SU-DHL-6 (cell line): Measurements from ENCODE around the gene EN2.

ENCODE experiments used
- H2AFZ ChIP-seq: fragments of 200-600 bp; sonication (generic); 2 replicates; pipeline ENCODE4 v1.6.1; 2014; ENCODE audit warnings: low read depth, mild to moderate bottlenecking, moderate library complexity, mixed read lengths, antibody characterized with exemption, low read length; ENCODE audit not compliant: severe bottlenecking
- H3F3A ChIP-seq: fragments of 200-600 bp; shearing (Covaris generic); 2 replicates; pipeline ENCODE4 v1.6.0; 2016; ENCODE audit warnings: antibody characterized with exemption, mild to moderate bottlenecking; ENCODE audit not compliant: insufficient read depth
- H3K27ac ChIP-seq: fragments of 200-600 bp; sonication (generic); 2 replicates; pipeline ENCODE4 v1.5.1; 2016; ENCODE audit warnings: low read depth, mild to moderate bottlenecking, low read length, moderate library complexity, mixed read lengths
- H3K27me3 ChIP-seq: fragments of 200-600 bp; sonication (generic), shearing (Covaris generic); 2 replicates; pipeline ENCODE4 v1.6.0; 2014; ENCODE audit warnings: mild to moderate bottlenecking, low read length
- H3K36me3 ChIP-seq: fragments of 200-600 bp; sonication (generic); 2 replicates; pipeline ENCODE4 v1.6.1; 2014; ENCODE audit warnings: mild to moderate bottlenecking, low read length, mixed read lengths
- H3K4me2 ChIP-seq: fragments of 300-600, 200-600 bp; shearing (Covaris generic), sonication (generic); 2 replicates; pipeline ENCODE4 v1.6.0; 2014; ENCODE audit warnings: low read length, low read depth, mild to moderate bottlenecking; ENCODE audit not compliant: poor library complexity, severe bottlenecking
- H3K4me3 ChIP-seq: fragments of 200-600 bp; sonication (generic); 2 replicates; pipeline ENCODE4 v1.5.1; 2014; ENCODE audit warnings: antibody characterized with exemption, low read length, mild to moderate bottlenecking, mixed read lengths; ENCODE audit not compliant: insufficient read depth, poor library complexity, severe bottlenecking
- H3K79me2 ChIP-seq: fragments of 200-600 bp; sonication (generic); 2 replicates; pipeline ENCODE4 v1.6.1; 2014; ENCODE audit warnings: mild to moderate bottlenecking, low read length, moderate library complexity; ENCODE audit not compliant: insufficient read depth
- H3K9ac ChIP-seq: fragments of 200-600 bp; sonication (generic); 2 replicates; pipeline ENCODE4 v1.7.0; 2014; ENCODE audit warnings: mild to moderate bottlenecking, low read length
- H3K9me2 ChIP-seq: fragments of 200-600 bp; sonication (generic); replicated peaks from 2 replicates; pipeline ENCODE4 v1.6.1; 2014; ENCODE audit warnings: low read length; ENCODE audit not compliant: insufficient read depth
- H3K9me3 ChIP-seq: fragments of 200-600 bp; sonication (generic); 2 replicates; pipeline ENCODE4 v1.6.1; 2014; ENCODE audit warnings: low read length, mixed read lengths; ENCODE audit not compliant: insufficient read depth
- H4K20me1 ChIP-seq: fragments of 200-600 bp; sonication (generic); 2 replicates; pipeline ENCODE4 v1.6.1; 2014; ENCODE audit warnings: low read depth, mild to moderate bottlenecking, antibody characterized with exemption, low read length, moderate library complexity, mixed read lengths
- EZH2phosphoT487 ChIP-seq: fragments of 200-600 bp; sonication (generic), shearing (Covaris generic); conservative IDR thresholded peaks from 2 replicates; pipeline ENCODE4 v1.6.1; 2018; ENCODE audit warnings: mild to moderate bottlenecking, antibody characterized with exemption, low read length, moderate library complexity, mixed read lengths
- TF ChIP-seq, protein P1 (sequence below): fragments of 200-600 bp; sonication (generic); IDR thresholded peaks from one replicate; pipeline ENCODE4 v1.5.1; 2017; ENCODE audit warnings: antibody characterized with exemption, mild to moderate bottlenecking, low read length, moderate library complexity; ENCODE audit not compliant: insufficient read depth, poor library complexity, severe bottlenecking

EN2 gene

DNA sequence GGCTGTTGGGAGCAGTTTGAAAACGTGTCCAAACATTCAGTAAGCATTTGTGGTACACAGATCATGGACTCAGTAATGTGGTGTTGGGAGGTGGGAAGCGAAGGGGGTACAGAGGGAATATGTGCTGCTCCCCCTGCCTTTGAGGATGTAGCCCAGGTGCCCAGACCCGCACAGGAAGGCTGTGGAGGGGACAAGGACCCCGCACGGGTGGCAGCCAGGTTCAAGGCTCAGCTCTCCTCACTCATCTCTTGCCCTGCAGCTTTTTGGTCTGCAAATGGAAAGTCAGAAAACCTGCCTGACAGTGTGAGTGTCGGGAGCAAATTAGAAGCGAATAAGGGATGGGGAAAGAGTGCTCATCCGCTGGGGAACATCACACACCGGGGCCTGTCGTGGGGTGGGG lies 27.3 kb upstream of the EN2 start:
- Histone ChIP-seq H3K9me3 (no peaks in the 10 kb centered on the region), H3K27ac (no peak overlapping the region), H3K9ac (no peak overlapping the region), H3K4me2 (no peak overlapping the region), H3F3A (no peaks in the 10 kb centered on the region), H2AFZ (no peak overlapping the region), H3K27me3 (no peaks in the 10 kb centered on the region), H3K9me2 (no peaks in the 10 kb centered on the region), H4K20me1 (no peaks in the 10 kb centered on the region), H3K36me3 (no peaks in the 10 kb centered on the region), H3K4me3 (no peak overlapping the region), H3K79me2 (no peaks in the 10 kb centered on the region)
- TF ChIP-seq EZH2phosphoT487 = no peak
- TF ChIP-seq, protein P1, sequence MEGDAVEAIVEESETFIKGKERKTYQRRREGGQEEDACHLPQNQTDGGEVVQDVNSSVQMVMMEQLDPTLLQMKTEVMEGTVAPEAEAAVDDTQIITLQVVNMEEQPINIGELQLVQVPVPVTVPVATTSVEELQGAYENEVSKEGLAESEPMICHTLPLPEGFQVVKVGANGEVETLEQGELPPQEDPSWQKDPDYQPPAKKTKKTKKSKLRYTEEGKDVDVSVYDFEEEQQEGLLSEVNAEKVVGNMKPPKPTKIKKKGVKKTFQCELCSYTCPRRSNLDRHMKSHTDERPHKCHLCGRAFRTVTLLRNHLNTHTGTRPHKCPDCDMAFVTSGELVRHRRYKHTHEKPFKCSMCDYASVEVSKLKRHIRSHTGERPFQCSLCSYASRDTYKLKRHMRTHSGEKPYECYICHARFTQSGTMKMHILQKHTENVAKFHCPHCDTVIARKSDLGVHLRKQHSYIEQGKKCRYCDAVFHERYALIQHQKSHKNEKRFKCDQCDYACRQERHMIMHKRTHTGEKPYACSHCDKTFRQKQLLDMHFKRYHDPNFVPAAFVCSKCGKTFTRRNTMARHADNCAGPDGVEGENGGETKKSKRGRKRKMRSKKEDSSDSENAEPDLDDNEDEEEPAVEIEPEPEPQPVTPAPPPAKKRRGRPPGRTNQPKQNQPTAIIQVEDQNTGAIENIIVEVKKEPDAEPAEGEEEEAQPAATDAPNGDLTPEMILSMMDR = no peak

DNA sequence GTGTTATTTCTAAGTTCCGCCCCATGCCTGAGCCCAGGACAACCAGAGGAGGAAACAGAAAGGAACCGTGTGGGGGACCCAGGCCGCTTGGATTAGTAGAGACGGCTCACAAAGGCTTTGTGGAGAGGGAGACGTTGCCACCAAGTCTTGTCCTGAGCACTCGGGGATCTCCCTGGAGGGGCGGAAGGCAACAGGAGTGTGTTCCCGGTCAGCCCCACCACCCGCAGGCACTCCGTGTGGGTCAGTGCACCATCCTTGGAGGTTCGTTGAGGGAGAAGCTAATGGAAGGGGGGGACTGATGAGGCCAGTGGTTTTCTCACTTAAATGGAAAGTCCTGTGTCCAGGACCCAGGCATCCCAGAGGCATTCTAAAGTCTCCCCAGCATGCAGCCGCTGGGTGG lies 26.7 kb upstream of the EN2 start:
- no peaks in the 10 kb centered on the region for H4K20me1 ChIP-seq
- no peaks in the 10 kb centered on the region for H3K27me3 ChIP-seq
- no peaks in the 10 kb centered on the region for H3K79me2 ChIP-seq
- no peak for TF ChIP-seq EZH2phosphoT487
- TF ChIP-seq, protein P1 = no peak
- no peaks in the 10 kb centered on the region for H3K9me2 ChIP-seq
- no peak overlapping the region for H3K4me2 ChIP-seq
- no peaks in the 10 kb centered on the region for H3K36me3 ChIP-seq
- H2AFZ ChIP-seq = no peak overlapping the region
- no peak overlapping the region for H3K27ac ChIP-seq
- no peak overlapping the region for H3K9ac ChIP-seq
- no peaks in the 10 kb centered on the region for H3K9me3 ChIP-seq
- no peak overlapping the region for H3K4me3 ChIP-seq
- H3F3A ChIP-seq = no peaks in the 10 kb centered on the region

DNA sequence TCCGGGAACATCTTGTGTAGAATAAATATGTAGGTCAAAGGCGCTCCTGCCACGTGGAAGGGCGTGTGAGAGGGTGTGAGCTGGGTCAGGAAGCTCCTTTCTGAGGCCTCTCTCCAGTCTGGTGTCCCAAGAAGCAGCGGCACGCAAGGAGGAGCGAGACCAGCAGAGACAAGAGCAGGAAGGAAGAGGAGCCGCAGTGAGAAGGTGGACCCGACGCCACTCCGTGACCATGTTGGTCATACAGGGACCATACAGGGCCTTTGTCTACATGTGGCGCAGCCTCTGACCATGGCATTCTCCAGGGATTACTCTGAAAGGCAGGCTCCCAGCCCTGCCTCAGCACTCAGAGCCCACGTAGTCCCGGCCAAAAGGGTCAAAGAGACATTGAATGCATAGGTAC lies 26.2 kb upstream of the EN2 start:
- H3K27me3 ChIP-seq = no peaks in the 10 kb centered on the region
- TF ChIP-seq EZH2phosphoT487 = no peak
- TF ChIP-seq, protein P1 = no peak
- H4K20me1 ChIP-seq = no peaks in the 10 kb centered on the region
- H3K9ac ChIP-seq = no peak overlapping the region
- H3F3A ChIP-seq = no peaks in the 10 kb centered on the region
- H3K36me3 ChIP-seq = no peaks in the 10 kb centered on the region
- H3K4me3 ChIP-seq = no peak overlapping the region
- no peaks in the 10 kb centered on the region for H3K79me2 ChIP-seq
- no peaks in the 10 kb centered on the region for H3K9me2 ChIP-seq
- no peak overlapping the region for H2AFZ ChIP-seq
- H3K4me2 ChIP-seq = no peak overlapping the region
- H3K27ac ChIP-seq = no peak overlapping the region
- H3K9me3 ChIP-seq = no peaks in the 10 kb centered on the region

DNA sequence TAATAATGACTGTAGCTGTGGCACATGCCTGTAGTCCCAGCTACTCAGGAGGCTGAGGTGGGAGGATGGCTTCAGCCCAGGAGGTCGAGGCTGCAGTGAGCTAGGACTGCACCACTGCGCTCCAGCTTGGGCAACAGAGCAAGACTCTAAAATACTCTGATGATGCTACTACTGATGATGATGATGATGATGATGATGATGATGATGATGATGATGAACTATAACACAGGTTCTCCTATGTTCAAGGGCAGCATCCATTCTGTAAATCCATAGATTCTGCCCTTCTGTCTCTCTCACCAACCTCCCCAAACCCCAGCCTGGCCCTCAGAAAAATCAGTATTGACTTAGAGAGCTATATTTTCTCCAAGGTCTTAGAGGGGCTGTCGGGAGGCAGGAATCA lies 22.8 kb upstream of the EN2 start:
- Histone ChIP-seq H3K27me3 (no peaks in the 10 kb centered on the region), H3K79me2 (no peaks in the 10 kb centered on the region), H3K4me3 (no peak overlapping the region), H3F3A (no peaks in the 10 kb centered on the region), H3K36me3 (no peaks in the 10 kb centered on the region), H3K4me2 (no peak overlapping the region), H3K9me2 (no peaks in the 10 kb centered on the region), H3K9me3 (no peaks in the 10 kb centered on the region), H2AFZ (no peak overlapping the region), H3K27ac (no peak overlapping the region), H3K9ac (no peak overlapping the region), H4K20me1 (no peaks in the 10 kb centered on the region)
- TF ChIP-seq, protein P1 = no peak
- TF ChIP-seq EZH2phosphoT487 = no peak
